HT1080 (cell line): ENCODE measurements around the gene CLEC6A. TPM values are rescaled to one million over a fixed set of nuclear protein-coding genes. Genes with fewer than 3 reads are reported as not detected.
"Not testable (repeated sequence)": the region's sequence is repeated elsewhere in the genome, so short reads cannot be mapped to it uniquely, and the experiment has no call there.

ENCODE experiments used
- DNase-seq: peaks from one replicate; pipeline ENCODE4 v3.0.0-alpha.2; 2015; ENCODE audit warnings: low read depth
- polyA plus RNA-seq, 2 experiments: library from polyadenylated mRNA; depleted of rRNA; stranded (reverse); fragments of >200 nt; gene quantifications; 2 replicates each; pipeline ENCODE4 v1.2.3, GENCODE V29; 2015
- total RNA-seq: library from RNA; depleted of rRNA; stranded (reverse); fragments of >200 nt; shearing (Covaris generic); gene quantifications from 2 replicates; pipeline ENCODE4 v1.2.3, GENCODE V29; 2014; rRNA removed

The CLEC6A gene
- not detected in 2 replicates for total RNA-seq
- polyA plus RNA-seq (2015; cell fraction: cytosol; rRNA removed) = not detected in 2 replicates
- not detected in 2 replicates for polyA plus RNA-seq (2015; cell fraction: nucleus; rRNA removed)

DNA sequence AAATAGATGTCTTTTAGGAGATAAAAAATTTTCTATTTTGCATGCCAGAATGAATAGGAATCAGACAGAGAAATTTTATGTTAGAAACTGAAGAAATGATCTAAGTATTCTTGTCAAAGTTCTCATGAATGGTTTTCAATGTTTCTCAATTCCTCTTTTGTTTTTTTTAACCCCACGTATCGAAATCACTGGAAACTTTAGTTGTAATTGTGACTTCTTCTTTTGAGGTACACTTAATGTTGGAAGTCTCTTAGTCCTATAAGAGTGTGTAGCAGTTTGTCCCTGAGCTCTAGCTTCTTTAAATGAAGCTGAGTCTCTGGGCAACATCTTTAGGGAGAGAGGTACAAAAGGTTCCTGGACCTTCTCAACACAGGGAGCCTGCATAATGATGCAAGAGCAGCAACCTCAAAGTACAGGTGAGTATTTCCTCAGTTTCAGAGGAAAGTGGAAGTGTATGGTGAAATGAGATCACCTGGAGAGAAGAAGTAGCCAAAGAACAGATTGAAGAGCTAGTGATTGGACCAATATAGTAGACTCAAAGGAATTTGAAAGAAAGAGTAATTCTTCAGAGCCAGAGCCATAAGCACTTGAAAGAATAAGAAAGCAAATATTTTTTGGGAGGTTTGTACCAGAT is at the start of gene CLEC6A:
Gene CLEC6A (plus strand): TSS at position 236 of the 634 bp plus-strand sequence. CDS start 150 bp downstream, at position 386.
- DNase-seq = no peak

- not testable (repeated sequence) for DNase-seq
Observed at GRCh38 chr12:8419576-8419975, 36.2 kb upstream of the CLEC6A start.

DNA sequence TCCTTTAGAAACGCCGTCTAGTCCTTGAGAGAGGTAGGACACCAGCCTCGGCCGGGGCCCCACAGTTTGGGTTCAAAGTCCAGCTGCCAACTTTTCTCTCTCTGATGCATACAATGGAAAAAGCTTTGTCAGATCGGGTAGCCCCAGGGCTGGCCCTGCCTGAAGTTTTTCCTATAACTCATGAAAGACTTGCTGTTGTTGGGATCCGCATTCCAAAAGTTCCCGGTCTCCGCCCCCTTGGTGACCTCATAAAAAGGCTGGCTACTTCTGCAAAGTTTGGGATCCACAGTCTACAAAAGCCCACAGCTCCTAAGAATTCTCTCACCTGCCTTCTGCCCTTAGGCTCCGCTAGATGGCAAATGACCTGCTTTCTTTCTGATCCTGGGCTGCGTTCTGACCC is 35.3 kb upstream of the CLEC6A start:
- DNase-seq = no peak

DNA sequence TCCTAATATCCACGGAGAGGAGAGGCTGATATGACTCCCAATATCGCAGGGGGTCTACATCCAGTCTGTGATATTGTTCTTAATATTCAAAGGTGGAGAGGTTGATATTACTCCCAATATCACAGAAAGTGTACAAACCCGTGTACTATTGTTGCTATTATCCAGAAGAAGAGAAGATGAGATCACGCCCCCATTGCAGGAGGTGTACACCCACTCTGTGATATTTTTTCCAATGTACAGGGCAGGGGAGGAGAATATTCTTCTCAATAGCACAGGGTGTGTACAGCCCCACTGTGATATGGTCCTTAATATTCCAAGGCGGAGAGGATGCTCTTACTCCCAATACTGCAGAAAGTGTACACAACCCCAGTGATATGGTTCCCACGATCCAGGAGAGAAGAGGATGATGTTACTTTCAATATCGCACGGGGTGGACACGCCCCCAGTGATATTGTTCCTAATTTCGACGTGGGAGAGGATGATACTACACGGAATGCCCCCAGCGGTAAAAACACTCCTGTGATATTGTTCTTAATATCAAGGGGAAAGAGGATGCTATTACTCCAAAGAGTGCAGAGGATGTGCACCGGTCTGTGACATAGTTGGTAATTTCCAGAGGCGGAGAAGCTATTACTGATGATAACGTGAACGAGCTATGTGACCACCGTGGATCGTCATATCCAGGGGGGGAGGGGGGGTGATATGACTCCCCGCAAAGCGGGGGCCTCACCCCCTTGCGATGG is 11.1 kb upstream of the CLEC6A start:
- not testable (repeated sequence) for DNase-seq

DNA sequence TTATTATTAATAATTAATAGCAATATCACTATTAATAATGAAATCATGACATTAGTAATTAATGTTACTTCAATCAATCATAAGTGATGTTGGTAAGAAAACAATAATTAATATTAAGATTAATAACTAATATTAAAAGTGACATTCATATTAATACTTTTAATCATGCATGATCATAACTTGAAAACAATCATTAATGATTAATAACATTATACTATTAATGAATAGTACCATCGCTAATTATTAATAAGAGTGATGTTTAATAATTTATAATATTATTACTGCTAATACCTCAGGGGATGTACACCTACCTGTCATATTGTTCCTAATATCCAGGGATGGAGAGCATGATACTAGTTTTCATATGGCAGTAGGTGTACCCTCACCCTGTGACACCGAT is 10.0 kb upstream of the CLEC6A start:
- no peak for DNase-seq

GRCh38 chr12:8446642-8447547 is 8.9 kb upstream of the CLEC6A start:
- no peak for DNase-seq

GRCh38 chr12:8449355-8449859 is 6.4 kb upstream of the CLEC6A start:
- no peak for DNase-seq

GRCh38 chr12:8452036-8452435 is 3.7 kb upstream of the CLEC6A start:
- DNase-seq = no peak

- no peak for DNase-seq
Observed at GRCh38 chr12:8453021-8453513, 2.7 kb upstream of the CLEC6A start.

- DNase-seq = no peak
Observed at GRCh38 chr12:8453796-8454195, 2.0 kb upstream of the CLEC6A start.

- DNase-seq = no peak
Observed at GRCh38 chr12:8455271-8455670, 491 bp upstream of the CLEC6A start.

- DNase-seq = no peak
Observed at GRCh38 chr12:8461426-8461825, 5.7 kb downstream of the CLEC6A start.

DNA sequence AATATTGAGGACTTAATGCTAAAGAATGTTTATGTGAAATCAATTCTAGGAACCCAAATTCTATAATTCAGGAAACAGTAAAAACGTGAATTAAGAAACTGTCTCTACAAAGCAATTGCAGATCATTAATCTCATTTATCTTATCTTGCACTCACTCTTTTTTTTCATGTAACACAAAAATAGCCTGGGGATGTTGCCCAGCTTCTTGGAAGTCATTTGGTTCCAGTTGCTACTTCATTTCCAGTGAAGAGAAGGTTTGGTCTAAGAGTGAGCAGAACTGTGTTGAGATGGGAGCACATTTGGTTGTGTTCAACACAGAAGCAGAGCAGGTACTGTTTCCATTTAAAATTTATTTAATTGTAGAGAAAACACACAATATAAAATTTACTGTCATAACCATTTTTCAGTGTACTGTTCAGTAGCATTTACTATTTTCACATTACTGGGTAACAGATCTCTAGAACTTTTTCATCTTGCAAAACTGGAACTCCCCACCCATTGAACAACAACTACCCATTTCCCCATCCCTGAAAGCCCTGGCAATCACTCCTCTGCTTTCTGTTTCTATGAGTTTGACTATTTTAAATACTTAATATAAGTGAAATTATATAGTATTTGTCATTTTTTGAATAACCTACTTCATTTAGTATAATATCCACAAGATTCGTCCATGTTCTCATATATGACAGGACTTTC is 9.7 kb downstream of the CLEC6A start:
- DNase-seq = no peak

DNA sequence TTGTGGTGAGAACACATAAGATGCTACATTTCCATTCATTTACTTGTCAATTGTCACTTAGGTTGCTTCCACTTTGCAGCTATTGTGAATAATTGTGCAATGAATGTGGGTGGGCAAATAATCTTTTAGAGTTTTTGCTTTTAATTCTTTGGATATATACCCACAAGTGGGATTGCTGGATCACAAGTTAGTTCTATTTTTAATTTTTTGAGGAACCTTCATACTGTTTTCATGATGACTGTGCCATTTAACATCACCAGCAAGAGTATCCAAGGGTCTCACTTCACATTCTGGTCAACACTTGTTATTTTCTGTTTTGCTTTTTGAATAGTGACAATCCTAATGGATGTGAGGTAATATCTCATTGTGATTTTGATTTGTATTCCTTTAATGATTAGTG is 10.5 kb downstream of the CLEC6A start:
- no peak for DNase-seq

DNA sequence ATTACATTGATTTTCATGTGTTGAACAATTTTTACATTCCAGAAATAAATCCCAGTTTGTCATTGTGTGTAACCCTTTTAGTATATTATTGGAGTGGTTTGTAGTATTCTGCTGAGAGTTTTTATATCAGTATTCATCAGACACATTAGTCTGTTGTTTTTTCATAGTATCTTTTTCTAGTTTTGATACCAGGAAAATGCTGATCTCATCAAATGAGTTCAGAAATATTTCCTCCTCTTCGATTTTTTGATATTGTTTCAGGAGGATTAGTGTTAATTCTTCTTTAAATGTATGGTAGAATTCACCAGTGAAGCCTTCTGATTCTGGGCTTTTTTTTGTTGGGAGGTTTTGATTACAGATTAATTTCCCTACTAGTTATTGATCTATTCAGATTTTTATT is 15.3 kb downstream of the CLEC6A start:
- no peak for DNase-seq

GRCh38 chr12:8475508-8476203 is 19.9 kb downstream of the CLEC6A start:
- DNase-seq = no peak

DNA sequence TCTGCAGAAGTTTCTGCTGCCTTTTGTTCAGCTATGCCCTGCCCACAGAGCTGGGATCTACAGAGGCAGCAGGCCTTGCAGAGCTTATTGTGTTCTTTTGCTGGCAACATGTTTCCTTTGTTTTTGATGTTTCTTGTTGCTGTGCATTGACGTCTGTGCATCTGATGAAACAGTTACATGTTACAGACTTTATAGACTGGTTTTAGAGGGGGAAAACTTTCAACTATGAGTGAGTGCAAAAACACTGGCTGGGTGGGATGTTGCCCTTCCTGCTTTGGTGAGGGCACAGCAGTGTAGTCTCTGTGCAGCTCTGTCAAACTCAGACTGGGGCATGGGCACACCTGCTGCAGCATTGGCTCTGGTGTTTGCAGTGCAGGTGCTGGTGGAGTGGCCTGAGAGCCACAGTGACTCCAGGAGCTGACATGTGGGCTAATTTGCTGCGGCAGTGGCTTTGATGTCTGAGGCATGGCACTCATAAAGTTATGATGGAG is 26.9 kb downstream of the CLEC6A start:
- no peak for DNase-seq

GRCh38 chr12:8483079-8483478 is 27.3 kb downstream of the CLEC6A start:
- no peak for DNase-seq

DNA sequence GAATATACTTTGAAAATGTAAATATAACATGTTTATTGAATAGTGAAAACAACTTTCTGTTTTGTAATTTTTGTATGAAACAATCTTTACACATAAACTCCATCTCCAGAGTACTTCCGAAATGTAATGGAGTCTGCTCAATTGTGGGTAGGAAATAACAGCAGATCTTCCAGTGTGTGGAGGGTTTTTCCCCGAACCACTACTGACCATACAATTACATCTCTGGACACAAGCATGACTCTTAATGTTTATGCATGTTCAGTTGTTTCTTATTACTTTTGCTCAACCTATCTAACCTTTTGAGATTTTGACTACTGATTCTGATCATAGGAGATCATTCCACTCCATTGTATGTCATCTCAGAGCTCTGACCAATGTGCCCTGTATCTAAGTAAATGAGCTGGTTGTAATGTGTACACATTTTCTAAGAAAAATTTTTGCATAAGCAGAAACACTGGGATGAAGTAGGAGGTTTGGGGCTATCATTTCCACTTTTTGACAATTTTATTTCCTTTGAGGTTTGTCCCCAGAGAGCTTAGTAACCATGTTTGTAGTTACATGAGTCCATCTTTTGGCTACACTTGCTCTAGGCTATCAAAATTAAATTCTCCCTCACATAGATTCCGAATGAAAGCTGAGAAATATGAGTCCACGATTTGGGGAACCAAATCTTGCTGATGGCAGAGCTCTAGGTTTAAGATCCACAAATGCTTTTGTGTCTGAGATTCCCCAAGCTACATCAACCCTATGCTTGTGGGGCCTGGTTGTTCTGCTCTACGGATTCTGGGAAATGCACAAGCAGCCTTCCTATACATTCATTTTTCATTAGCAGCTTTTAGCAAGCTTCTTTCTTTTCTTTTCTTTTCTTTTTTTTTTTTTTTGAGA is 36.1 kb downstream of the CLEC6A start:
- no peak for DNase-seq
